ENCODE results near the gene SAMMSON. TPM values are rescaled to one million over a fixed set of nuclear protein-coding genes. Genes with fewer than 3 reads are reported as not detected.

The SAMMSON gene
- not detected in 2 replicates for total RNA-seq

DNA sequence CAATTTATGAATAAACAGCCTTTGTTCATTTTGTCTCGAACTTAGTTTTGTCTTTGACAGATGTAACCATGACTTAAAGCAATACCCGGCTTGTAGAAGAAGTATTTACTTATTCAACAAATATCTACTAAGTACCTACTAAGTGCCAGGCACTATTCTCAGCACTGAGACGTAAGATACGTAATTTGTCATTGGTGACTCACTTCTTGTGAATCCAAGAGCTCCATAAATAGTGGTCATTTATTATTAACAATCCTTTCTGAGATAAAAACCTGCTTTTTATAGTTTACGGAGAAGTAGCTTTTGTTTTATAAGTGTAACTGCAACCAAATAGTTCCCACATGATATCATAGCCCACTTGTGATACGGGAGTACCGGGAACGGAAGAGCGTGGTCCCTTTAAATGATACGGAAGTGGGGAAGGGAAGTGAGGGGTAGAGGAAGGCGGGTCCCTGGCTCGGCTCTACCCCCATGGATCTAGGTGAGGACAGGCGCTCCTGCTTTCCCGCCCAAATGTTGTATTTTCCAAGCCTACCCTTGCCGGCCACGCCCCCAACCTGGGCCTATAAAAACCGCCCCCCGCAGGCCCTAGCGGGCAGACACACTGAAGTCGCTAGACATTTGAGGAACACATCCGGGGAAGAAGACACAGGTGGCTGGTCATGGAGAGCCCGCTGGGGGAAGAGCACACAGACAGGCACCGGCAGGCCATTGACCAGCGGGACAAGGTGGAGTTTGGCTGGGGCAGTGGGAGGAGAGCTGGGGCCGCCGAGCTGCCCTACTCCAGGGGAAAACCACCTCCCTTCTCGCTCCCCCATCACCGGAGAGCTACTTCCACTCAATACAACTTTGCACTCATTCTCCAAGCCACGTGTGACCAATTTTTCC is at the start of gene SAMMSON:
TSS of gene SAMMSON (plus strand) at position 594 of the 888 bp plus-strand sequence.
- DNase-seq (ENCODE audit: low read depth in 2 of 2), result no peak

DNA sequence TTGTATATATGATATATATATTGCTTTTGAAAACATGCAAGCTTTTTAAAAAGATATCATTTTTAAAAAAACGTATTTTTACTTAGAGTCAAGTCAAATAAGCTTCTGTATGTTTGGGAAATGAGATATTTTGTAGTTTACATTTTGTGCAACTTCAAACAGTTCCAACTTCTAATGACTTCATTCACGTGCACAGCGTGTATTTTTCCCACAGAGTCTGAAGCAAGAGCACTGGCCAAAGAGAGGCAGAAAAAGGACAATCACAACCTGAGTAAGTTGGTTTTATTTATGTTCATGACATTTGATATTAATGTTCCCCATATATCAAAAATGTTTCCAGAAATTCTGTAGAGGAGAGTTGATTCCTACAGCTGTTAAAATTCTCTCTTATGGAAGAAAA is 47.9 kb upstream of the SAMMSON start:
- DNase-seq (ENCODE audit: low read depth in 2 of 2), result no peak

DNA sequence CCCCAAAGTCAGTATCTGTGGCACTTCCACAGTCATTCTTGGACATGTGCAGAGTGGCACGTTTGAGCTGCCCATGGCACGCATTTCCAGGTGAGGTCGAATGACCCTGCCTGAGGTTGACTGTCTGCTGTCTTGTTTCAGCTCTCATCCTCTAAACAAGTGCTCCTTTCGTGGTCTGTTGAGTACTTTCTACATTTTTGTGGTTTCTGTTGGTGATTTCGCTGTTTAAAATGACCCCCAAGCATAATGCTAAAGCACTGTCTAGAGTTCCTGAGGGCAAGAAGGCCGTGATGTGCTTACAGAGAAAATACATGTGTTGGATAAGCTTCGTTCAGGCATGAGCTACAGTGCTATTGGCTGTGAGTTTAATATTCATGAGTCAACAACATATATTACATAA is 40.0 kb upstream of the SAMMSON start:
- no peak for DNase-seq (ENCODE audit: low read depth in 2 of 2)

- no peak for DNase-seq (ENCODE audit: low read depth in 2 of 2)
Measured at GRCh38 chr3:69961706-69962439, 37.7 kb upstream of the SAMMSON start.

GRCh38 chr3:69963643-69964042 is 35.9 kb upstream of the SAMMSON start:
- no peak for DNase-seq (ENCODE audit: low read depth in 2 of 2)

DNA sequence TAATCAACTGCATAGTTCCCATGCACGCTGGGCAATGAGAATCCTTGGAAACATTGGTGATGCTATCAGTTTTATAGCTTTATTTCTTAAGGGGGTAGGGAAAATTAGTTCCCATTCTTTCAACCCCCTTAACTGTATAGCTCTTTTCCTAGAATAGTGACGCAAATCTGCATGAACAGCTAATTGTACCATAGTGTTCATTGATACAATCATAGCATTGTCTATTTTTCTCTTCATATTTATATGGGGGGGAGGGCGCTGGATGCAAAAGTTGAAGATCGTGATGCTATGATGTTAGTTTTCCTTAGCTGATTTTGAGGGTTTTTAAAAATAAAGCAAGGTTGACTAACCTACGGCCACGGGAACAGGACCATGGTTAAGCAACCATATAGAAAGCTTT is 32.4 kb upstream of the SAMMSON start:
- no peak for DNase-seq (ENCODE audit: low read depth in 2 of 2)

DNA sequence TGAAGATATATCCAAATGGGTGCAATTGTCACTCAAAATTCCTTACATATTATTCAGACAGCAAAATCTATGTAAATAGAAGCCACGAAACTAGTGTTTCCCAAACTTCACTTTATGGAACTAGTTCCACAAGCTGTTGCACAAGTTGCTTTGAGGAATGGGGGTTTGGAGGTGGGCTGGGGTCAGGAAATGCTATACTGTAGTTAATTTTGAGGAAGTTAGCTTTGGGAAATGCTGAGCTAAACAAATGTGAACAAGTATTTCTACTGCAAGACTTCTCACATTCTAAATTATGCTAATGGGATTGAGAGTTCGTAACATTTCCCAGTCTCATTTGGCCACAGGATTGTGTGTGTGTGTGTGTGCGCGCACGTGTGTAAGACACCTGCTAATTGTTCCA is 28.7 kb upstream of the SAMMSON start:
- DNase-seq (ENCODE audit: low read depth in 2 of 2), result no peak

DNA sequence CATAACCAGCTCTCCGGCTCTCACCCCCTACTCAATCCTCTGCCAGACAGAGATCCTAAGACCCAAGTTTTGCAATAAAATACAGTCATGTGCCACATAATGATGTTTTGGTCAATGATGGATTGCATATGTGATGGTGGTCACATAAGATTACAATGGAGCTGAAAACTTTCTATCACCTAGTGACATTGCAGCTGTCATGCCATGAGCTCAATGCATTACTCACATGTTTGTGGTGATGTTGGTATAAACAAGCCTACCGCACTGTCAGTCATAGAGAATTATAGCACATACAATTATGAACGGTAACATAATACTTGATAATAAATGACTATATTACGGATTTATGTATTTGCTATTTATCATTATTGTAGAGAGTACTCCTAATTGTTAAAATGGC is 26.9 kb upstream of the SAMMSON start:
- DNase-seq (ENCODE audit: low read depth in 2 of 2), result no peak

GRCh38 chr3:69976021-69976420 is 23.5 kb upstream of the SAMMSON start:
- DNase-seq (ENCODE audit: low read depth in 2 of 2), result no peak

DNA sequence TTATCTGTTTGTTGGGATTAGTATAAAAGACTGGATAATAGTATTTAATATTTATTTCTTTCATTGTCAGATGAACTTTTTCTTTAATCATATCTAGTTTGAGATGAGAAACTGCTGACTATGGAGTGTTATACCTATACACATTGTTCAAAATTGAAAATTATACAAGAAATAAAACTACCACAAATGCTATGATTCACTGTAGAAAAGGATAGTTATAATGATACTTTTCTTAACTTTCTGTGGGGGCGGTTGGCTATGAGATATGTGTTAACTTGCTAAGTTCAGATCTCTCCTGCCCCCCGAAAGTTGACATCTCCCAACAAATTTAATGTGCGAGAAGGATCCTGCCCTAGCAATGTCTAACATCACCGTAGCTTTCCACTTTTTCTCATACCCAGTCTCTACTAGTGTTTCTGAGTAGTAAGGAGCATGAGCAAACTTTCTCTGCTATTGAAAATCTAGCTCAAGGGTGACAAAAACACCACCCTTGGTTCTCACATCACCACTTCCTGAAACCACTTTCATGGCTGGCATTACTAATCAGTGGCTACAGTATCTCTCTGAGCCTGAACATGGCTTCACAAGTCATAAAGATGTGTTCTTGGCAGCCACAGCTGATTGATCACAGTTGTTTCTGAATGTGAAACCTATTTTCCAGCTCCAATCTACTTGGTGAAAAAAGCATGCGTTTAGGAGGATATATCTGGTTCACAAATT is 15.8 kb upstream of the SAMMSON start:
- DNase-seq (ENCODE audit: low read depth in 2 of 2), result no peak

GRCh38 chr3:69985266-69985665 is 14.3 kb upstream of the SAMMSON start:
- DNase-seq (ENCODE audit: low read depth in 2 of 2), result no peak

GRCh38 chr3:69986419-69986818 is 13.1 kb upstream of the SAMMSON start:
- DNase-seq (ENCODE audit: low read depth in 2 of 2), result no peak

DNA sequence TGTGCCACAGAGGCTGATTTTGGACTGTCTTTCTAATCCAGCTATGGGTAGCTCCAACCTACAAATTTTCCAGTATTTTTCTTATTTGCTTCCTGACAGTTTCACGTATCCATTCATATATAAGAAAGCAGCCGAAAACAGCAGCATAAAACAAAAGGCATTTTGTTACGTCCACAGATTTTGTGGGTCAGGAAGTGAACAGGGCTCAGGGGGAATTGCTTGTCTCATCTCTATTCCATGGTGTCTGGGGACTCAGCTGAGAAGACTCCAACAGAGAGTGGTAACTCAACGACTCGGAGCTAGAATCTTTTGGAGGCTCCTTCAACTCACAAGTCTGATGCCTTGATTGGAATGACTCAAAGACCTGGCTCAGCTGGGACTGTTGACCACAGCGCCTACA is 11.7 kb upstream of the SAMMSON start:
- DNase-seq (ENCODE audit: low read depth in 2 of 2), result no peak

DNA sequence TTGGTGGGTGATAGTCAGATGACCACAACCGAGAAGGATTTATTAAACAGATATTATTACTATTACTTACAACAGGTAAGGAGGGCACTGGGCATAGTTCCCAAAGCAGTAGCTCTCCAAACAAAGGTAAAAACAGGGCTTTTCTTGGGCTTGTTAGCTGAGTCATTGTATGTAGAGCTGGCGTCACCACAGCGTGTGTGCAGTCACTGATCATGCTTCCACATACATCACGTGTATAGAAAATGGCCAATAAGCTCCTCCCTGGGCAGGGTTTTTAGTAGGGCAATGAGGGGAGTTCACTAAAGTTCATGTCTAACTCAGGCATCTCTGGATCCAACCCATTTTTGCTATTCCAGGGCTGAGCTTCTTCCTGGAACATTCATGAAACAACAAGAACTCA is 5.8 kb upstream of the SAMMSON start:
- DNase-seq (ENCODE audit: low read depth in 2 of 2), result no peak

DNA sequence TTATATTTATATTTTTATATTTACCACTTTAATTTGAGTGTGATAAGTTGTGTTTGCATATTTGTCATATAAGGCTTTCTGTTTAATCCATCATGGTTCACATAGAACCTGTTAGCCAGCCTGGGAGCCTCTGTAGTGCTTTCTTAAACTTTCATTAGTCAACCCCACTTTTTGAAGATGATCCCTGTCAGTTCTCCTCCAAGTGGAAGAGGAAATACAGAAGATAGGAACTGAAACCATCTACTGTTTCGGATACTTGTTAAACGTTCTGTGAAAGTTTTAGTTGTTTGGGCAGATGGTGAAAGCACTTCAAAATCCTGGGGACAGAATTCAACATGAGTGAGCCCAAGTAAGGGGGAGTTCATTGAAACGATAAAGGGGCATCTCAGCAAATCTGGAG is 4.6 kb upstream of the SAMMSON start:
- no peak for DNase-seq (ENCODE audit: low read depth in 2 of 2)

DNA sequence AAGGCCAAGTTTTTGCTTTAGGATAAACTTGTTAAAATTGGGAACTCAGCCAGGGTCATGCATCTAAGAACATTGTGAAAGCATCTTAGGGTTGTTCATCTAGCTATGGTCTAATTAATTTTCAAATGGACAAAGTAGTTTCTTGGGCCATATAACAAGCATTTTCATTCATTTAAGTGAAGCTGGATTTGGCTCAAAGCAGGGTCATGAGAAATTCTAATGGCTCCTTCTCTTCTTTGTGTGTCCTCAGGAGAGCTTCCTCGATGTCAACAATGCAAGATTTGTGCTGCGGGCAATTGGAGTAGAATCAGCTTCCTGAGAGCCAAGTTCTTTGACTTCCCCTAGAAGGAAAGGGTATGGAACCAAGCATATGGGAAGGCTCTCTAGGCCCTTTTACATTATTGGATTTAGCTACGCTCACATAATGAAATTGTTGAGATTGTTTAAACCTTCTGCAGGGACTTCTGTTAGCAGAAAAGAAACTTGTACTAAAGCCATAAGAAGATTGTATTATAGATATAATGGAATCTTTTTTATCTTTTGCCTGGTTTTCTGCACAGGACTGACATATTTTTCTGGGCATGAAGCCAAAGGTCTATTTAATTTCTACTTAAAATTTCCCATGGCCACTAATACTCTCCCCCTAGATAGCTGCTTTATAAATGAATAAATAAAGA is 1.8 kb upstream of the SAMMSON start:
- peak in 1 of 2 donors; percentile 18 for DNase-seq (ENCODE audit: low read depth in 2 of 2)

GRCh38 chr3:69998759-69999139 is 784 bp upstream of the SAMMSON start:
- no peak for DNase-seq (ENCODE audit: low read depth in 2 of 2)

GRCh38 chr3:70000028-70000410 is 486 bp downstream of the SAMMSON start:
- no peak for DNase-seq (ENCODE audit: low read depth in 2 of 2)

DNA sequence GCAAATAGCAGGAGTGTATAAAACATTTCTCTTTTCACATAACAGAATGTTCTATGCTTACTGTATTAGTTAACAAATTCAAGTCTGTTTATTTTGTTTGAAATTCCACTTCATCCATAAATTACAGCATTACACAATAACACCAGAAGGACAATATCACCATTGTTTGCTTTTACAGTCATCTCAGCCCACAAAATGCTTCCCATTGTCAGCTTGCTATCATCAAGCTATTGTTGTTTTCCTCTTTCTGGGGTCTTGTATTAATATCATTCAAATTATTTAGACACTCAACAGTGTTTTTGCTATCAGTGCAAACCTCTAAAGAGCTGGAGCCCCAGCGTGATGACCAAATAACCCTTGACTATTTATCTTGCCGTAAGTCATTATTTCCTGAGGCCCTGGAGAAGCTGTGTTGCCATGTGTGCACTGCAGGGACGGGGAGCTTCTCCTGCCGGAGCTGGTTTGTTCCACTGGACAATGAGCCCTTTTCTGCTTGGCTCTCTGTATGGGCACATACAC is 1.1 kb downstream of the SAMMSON start:
- DNase-seq (ENCODE audit: low read depth in 2 of 2), result peak in 1 of 2 donors; percentile 13

DNA sequence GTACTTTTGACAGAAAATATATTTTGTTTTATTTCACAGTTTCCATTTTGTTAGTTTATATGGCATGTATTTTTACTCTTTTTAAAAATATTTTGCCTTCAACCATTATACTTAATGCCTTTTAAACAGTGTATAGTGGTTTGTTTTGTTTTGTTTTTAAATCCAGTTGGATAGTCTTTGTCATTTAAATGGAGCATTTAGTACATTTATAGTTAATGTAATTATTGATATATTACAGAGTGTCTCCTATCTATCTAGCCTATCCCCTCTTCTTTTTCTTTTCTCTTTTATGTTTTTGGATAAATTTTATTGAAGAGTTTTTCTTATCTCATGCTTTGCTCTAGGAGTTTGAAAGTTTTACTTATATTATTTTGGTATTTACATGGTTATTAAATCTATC is 3.6 kb downstream of the SAMMSON start:
- DNase-seq (ENCODE audit: low read depth in 2 of 2), result no peak

- no peak for DNase-seq (ENCODE audit: low read depth in 2 of 2)
Measured at GRCh38 chr3:70006089-70006488, 6.6 kb downstream of the SAMMSON start.
